AML-193 (cell line): ENCODE data around the gene TGFB1.
"Not testable (repeated sequence)": the region's sequence is repeated elsewhere in the genome, so short reads cannot be mapped to it uniquely, and the experiment has no call there.

ENCODE experiments used
- DNase-seq, 2 experiments: peaks; one replicate each; lab custom pipeline; 2025; lab: John Stamatoyannopoulos, UW

Gene TGFB1

GRCh38 chr19:41300555-41300954, 53.2 kb downstream of the TGFB1 start:
- no peak for DNase-seq

DNA sequence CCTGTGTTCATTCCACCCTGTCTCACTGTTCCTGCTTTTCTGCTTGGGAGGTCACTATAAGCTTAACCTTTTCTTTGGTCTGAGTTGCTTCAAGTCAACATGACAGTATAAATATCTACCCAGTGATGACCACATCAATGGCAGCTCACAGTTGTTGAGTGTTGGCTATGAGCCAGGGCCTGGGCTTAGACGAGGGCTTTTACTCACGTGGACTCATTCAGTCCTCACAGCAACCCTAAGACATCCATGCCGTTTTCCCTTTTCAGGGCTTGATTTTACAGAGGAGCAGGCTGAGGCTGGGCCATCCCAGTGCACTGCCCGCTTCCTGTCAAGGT, 54.0 kb downstream of the TGFB1 start:
- DNase-seq, result no peak

GRCh38 chr19:41299046-41299754, 54.5 kb downstream of the TGFB1 start:
- no peak for DNase-seq

DNA sequence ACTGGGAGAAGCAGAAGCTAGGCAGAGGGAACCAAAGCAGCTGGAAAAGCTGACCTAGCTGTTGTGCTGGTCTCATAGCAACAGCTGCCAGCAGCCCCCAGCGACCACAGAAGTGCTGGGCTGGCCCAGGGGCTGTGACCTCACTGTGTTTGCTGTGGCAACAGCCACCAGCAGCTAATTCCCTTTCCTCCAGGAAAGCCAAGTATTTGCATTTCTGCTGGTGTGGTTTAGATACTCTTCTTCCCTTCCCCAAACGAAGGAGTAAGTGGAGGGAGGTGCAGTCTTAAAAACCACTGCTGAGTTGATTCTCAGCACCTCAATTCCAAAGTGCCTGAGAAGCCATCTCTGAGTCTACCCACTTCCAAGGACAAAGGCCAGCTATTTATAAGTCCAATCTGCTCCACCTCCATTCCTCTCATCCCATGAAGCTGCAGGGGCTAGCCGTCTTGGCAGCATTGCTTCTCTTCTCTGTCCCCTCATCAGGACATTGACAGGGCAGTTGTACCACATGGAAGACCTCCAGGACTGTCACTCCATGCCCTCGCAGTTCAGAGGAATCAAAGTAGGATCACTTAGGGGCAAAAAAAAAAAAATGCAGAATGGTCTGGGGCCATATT, 55.3 kb downstream of the TGFB1 start:
- DNase-seq, result no peak

DNA sequence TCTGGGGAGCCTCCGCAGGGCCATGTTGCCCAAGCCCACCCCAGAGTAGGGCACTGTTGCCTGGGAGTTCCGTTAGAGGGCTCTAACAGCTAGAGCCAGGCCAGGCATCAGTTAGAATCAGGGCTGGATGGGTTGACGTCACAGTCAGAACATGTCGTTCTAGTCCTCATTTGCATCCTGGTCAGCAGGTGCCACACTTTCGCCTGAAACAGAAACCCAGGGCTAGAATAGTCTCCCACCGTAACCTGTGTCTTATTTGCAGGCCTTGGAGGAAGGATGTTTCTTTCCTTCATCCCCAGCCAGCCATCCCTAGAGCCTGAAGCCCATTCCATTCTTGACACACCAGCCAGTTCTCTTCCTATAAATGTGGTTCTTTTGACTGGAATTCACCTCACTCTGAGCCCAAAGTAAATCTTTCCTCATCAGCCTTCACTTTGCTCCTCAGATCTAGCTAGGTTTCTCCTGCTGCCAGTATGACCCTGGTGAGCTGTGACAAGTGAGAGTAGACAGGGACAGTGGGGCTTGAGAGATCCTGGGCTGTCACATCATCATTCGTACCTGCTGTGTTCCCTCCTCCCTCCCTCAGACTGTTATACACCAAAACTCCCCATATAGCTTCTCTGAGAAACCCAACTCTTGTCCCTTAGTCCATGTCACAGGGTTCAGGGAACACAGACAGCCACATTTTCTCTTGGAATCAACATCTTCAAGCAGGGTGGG, 55.9 kb downstream of the TGFB1 start:
- DNase-seq, result no peak

- no peak for DNase-seq
These were observed 57.3 kb downstream of the TGFB1 start for GRCh38 chr19:41296433-41296871.

DNA sequence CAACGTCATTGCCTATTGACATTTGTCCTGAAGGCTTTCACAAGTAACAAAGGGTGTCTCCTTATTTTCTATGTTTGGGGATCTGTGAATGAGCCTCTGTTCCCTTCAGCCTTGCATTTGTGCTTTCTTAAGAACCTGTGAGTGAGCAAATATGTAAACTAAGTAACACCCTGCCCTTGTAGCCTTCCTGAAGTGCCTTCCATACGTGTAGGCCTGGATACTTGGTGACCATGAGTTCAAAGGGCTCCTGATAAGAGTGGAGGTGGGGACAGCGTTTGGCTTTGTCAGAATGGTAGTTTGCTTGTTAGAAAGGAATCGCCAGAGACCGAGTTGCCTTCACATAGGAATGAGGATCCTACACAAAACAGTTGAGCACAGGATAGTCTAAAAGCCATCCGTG, 58.2 kb downstream of the TGFB1 start:
- no peak for DNase-seq

GRCh38 chr19:41294393-41294792, 59.3 kb downstream of the TGFB1 start:
- no peak for DNase-seq

DNA sequence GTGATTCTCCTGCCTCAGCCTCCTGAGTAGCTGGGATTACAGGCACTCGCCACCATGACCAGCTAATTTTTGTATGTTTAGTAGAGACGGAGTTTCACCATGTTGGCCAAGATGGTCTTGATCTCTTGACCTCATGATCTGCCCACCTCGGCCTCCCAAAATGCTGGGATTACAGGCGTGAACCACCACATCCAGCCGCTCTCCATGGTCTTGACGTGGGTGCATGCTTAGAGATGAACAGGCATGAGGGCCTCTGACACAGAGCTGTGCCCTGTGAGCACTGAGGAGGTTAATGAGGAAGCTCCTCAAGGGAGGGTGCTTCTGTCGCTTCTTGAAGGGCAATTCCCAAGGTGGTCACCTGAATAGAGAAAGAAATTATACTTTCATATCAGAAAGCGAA, 63.9 kb downstream of the TGFB1 start:
- DNase-seq, result not testable (repeated sequence)

DNA sequence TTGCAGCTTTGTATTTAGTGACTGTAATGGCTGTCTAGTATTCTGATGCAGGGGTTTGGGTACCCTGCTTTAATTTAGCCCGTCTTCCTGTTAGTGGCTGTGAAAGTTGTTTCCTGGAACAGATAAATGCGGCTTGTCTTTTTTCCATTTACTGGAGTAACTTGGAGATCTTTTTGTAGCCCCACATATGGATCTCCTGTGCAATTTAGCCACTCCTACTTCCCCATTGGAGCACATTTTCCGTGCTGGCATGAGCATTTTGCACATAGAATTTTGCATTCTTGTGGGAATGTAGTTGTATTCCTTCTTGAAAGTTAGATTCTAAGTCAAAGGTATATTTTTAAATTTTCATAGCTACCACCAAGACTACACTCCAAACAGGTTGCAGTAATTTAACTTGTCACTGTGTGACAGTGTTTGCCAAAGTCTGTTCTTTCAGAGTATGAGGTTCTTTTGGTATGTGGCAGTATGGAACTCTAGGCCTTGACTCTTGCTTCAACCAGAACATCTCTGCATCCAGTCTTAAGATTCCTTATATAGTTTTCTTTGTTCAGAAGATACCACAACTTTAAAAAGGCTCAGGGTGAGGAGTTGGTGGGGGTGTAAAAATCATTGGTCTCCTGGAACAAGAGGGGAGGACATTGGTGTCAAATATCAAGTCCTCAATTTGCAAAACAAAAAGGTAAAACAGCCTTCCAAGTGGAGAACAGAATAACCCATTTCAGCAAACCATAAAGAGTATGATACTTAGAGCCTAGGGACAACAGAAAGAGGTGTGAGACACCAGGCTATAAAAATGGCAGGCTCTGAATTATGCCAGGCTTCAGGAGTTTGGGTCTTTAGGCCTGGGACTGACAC, 64.8 kb downstream of the TGFB1 start:
- no peak for DNase-seq
